HepG2 (cell line): ENCODE data around the gene CTXN1.

Experiments used
- HNF4A ChIP-seq: sonication (generic); formaldehyde crosslinking; IDR thresholded peaks from 2 replicates; pipeline ENCODE4 v1.4.0; 2020; ENCODE audit warnings: missing genetic modification reagents
- HNRNPL ChIP-seq: fragments of 200-400 bp; formaldehyde crosslinking; IDR thresholded peaks from 2 replicates; pipeline ENCODE4 v1.6.1; 2017; ENCODE audit warnings: mild to moderate bottlenecking, low read depth, low read length
- MXI1 ChIP-seq: IDR thresholded peaks from 3 replicates; pipeline ENCODE4 v1.6.1; 2012; ENCODE audit warnings: low read depth, low read length, inconsistent platforms, borderline replicate concordance
- NONO ChIP-seq, 2 experiments: fragments of 450-650 bp in 1 of 2; sonication (generic) in 1 of 2; formaldehyde crosslinking in 1 of 2; IDR thresholded peaks in 1 of 2; conservative IDR thresholded peaks in 1 of 2; 2 replicates each; pipeline versions ENCODE4 v1.6.1 to v1.8.0; 2017 to 2022; ENCODE audit warnings: mild to moderate bottlenecking in 1 of 2, missing genetic modification reagents in 1 of 2, moderate library complexity in 1 of 2
- ZC3H4 ChIP-seq: sonication (generic); formaldehyde crosslinking; IDR thresholded peaks from 2 replicates; pipeline ENCODE4 v1.4.0; 2020; ENCODE audit warnings: missing genetic modification reagents, borderline replicate concordance
- ZKSCAN1 ChIP-seq: fragments of 150-350 bp; IDR thresholded peaks from 2 replicates; pipeline ENCODE4 v1.6.1; 2014; ENCODE audit warnings: low read length
- ZNF660 ChIP-seq: sonication (generic); formaldehyde crosslinking; IDR thresholded peaks from 2 replicates; pipeline ENCODE4 v1.5.1; 2020; ENCODE audit warnings: mild to moderate bottlenecking, low read depth, missing genetic modification reagents, borderline replicate concordance
- TF ChIP-seq, protein P1 (sequence below): sonication (generic); formaldehyde crosslinking; IDR thresholded peaks from 2 replicates; pipeline ENCODE4 v1.5.0; 2020; ENCODE audit warnings: mild to moderate bottlenecking, missing genetic modification reagents, moderate library complexity
- TF ChIP-seq, protein P2 (sequence below): sonication (generic); formaldehyde crosslinking; IDR thresholded peaks from 2 replicates; pipeline ENCODE4 v1.9.0; 2021; ENCODE audit warnings: missing genetic modification reagents, borderline replicate concordance
- TF ChIP-seq, protein P3 (sequence below), 2 experiments: sonication (generic) in 1 of 2; formaldehyde crosslinking in 1 of 2; IDR thresholded peaks; 2 replicates each; pipeline versions ENCODE4 v1.5.1 to v1.6.1; 2011 to 2020; ENCODE audit warnings: borderline replicate concordance in 1 of 2, low read depth in 1 of 2, low read length in 1 of 2, mild to moderate bottlenecking in 1 of 2, missing genetic modification reagents in 1 of 2, moderate library complexity in 1 of 2
- TF ChIP-seq, protein P4 (sequence below): sonication (generic); IDR thresholded peaks from 2 replicates; pipeline ENCODE4 v1.6.1; 2016; ENCODE audit warnings: low read depth, borderline replicate concordance

- no peak for TF ChIP-seq ZC3H4
- TF ChIP-seq HNRNPL, result no peak
- no peak for TF ChIP-seq ZNF660
- TF ChIP-seq, protein P1, sequence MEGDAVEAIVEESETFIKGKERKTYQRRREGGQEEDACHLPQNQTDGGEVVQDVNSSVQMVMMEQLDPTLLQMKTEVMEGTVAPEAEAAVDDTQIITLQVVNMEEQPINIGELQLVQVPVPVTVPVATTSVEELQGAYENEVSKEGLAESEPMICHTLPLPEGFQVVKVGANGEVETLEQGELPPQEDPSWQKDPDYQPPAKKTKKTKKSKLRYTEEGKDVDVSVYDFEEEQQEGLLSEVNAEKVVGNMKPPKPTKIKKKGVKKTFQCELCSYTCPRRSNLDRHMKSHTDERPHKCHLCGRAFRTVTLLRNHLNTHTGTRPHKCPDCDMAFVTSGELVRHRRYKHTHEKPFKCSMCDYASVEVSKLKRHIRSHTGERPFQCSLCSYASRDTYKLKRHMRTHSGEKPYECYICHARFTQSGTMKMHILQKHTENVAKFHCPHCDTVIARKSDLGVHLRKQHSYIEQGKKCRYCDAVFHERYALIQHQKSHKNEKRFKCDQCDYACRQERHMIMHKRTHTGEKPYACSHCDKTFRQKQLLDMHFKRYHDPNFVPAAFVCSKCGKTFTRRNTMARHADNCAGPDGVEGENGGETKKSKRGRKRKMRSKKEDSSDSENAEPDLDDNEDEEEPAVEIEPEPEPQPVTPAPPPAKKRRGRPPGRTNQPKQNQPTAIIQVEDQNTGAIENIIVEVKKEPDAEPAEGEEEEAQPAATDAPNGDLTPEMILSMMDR (CRISPR knock-in tag), result no peak
- no peak for TF ChIP-seq HNF4A (CRISPR knock-in tag)
- no peak for TF ChIP-seq MXI1
- TF ChIP-seq, protein P2, sequence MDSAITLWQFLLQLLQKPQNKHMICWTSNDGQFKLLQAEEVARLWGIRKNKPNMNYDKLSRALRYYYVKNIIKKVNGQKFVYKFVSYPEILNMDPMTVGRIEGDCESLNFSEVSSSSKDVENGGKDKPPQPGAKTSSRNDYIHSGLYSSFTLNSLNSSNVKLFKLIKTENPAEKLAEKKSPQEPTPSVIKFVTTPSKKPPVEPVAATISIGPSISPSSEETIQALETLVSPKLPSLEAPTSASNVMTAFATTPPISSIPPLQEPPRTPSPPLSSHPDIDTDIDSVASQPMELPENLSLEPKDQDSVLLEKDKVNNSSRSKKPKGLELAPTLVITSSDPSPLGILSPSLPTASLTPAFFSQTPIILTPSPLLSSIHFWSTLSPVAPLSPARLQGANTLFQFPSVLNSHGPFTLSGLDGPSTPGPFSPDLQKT (CRISPR knock-in tag), result no peak
- TF ChIP-seq NONO (IDR thresholded peaks at IDR 0.05), result no peak
- TF ChIP-seq NONO (CRISPR knock-in tag; conservative IDR thresholded peaks at IDR 0.05), result no peak
- TF ChIP-seq ZKSCAN1, result no peak
- TF ChIP-seq, protein P3, sequence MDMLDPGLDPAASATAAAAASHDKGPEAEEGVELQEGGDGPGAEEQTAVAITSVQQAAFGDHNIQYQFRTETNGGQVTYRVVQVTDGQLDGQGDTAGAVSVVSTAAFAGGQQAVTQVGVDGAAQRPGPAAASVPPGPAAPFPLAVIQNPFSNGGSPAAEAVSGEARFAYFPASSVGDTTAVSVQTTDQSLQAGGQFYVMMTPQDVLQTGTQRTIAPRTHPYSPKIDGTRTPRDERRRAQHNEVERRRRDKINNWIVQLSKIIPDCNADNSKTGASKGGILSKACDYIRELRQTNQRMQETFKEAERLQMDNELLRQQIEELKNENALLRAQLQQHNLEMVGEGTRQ (IDR thresholded peaks at IDR 0.05; ENCODE audit: low read depth, low read length), result no peak
- TF ChIP-seq, protein P3 (CRISPR knock-in tag; IDR thresholded peaks at IDR 0.05; ENCODE audit: borderline replicate concordance), result no peak
- TF ChIP-seq, protein P4, sequence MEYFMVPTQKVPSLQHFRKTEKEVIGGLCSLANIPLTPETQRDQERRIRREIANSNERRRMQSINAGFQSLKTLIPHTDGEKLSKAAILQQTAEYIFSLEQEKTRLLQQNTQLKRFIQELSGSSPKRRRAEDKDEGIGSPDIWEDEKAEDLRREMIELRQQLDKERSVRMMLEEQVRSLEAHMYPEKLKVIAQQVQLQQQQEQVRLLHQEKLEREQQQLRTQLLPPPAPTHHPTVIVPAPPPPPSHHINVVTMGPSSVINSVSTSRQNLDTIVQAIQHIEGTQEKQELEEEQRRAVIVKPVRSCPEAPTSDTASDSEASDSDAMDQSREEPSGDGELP, result no peak
These were observed 5.5 kb upstream of the CTXN1 start for GRCh38 chr19:7931221-7932061.
